ENCODE measurements around the gene MRPS6. TPM values are rescaled to one million over a fixed set of nuclear protein-coding genes. Genes with fewer than 3 reads are reported as not detected.

Gene MRPS6
- total and polyA plus RNA-seq, 10 of the 15 experiments (the other 5 are each of a cell fraction or from before 2014, with no cell fraction given): 32.5 to 232 (median 90.3) TPM

DNA sequence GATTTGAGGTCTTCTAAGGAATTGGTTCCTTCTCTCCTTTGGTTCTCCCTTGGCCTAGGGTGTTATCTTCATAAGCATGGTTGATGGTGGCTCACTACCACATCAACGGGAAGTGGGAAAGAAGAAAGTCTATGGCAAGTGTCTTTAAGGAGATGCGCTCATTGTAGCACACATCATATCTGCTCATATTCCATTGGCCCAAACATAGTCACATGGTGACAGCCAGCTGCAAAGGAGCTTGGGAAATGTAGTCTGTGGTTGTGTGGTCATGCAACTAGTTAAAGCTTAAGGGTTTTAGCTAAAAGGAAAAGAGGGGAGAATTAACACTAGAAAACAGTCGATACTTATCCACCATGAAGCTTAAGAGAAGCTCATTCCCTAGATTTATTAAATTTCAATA, 11.4 kb upstream of the MRPS6 start:
- Histone ChIP-seq H3K9ac (ENCODE audit: control insufficient read depth, insufficient read depth, low read length) (no peak overlapping the region), H3K9me3 (replicated peaks; ENCODE audit: control insufficient read depth, insufficient read depth, low read length) (no peaks in the 10 kb centered on the region; the same call in 2 of the 3 replicates), H3K79me2 (ENCODE audit: control insufficient read depth, insufficient read depth, low read length) (no peaks in the 10 kb centered on the region), H3K36me3 (ENCODE audit: control insufficient read depth in 2 of 2, insufficient read depth in 2 of 2, low read length in 1 of 2) (no peaks in the 10 kb centered on the region), H3K4me3 (no peak overlapping the region), H3K27ac (ENCODE audit: control insufficient read depth, insufficient read depth) (no peak overlapping the region), H3K4me2 (ENCODE audit: control insufficient read depth, insufficient read depth) (no peak overlapping the region), H2AFZ (ENCODE audit: control insufficient read depth, low read depth, low read length) (no peak overlapping the region), H3K27me3 (replicated peaks in 1 of 2; ENCODE audit: control insufficient read depth in 2 of 2, insufficient read depth in 2 of 2, low read length in 1 of 2) (no peaks in the 10 kb centered on the region), H4K20me1 (ENCODE audit: control insufficient read depth, insufficient read depth) (no peaks in the 10 kb centered on the region), H3K4me1 (ENCODE audit: control insufficient read depth, insufficient read depth, low read length) (no peaks in the 10 kb centered on the region)
- ChIA-PET POLR2A (no interaction called here), RAD21 (ENCODE audit: unreplicated experiment) (no interaction called here), CTCF (no interaction called here), SMC1A (ENCODE audit: uncharacterized antibody, unreplicated experiment) (interaction anchor here (0.7 to 1.2 kb wide), 2 partner anchors 42 to 45 kb away, joined by 3 to 4 read pairs; no protein-coding TSS in a partner anchor)
- in situ Hi-C loops (cut with MboI): no loop called here
- FAIRE-seq (peak; percentile 54), DNase-seq (ENCODE audit: low read depth, low spot score) (no peak), ATAC-seq (peak; percentile 81)
- BruUV-seq (replicated peaks): no TSS peak
- intact Hi-C loops (cut with micrococcal nuclease; ENCODE audit: unreplicated experiment): no loop called here
- 48% methylated on average over 3 of the region's 3 CpGs for WGBS (ENCODE audit: insufficient coverage, insufficient replicate concordance, low lambda C conversion rate, missing lambda C conversion rate)
- no peak for TF ChIP-seq PML (IDR thresholded peaks at IDR 0.05; ENCODE audit: low read length)
- TF ChIP-seq RUNX3 (IDR thresholded peaks at IDR 0.05; ENCODE audit: low read length): peak; percentile 33; the same call in 1 of the 2 replicates
- TF ChIP-seq, protein P1, sequence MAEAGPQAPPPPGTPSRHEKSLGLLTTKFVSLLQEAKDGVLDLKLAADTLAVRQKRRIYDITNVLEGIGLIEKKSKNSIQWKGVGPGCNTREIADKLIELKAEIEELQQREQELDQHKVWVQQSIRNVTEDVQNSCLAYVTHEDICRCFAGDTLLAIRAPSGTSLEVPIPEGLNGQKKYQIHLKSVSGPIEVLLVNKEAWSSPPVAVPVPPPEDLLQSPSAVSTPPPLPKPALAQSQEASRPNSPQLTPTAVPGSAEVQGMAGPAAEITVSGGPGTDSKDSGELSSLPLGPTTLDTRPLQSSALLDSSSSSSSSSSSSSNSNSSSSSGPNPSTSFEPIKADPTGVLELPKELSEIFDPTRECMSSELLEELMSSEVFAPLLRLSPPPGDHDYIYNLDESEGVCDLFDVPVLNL (IDR thresholded peaks at IDR 0.05; ENCODE audit: low read depth, low read length): no peak
- no peak for TF ChIP-seq SMAD5 (IDR thresholded peaks at IDR 0.05; ENCODE audit: low read depth)
- no peak for TF ChIP-seq TAF1 (IDR thresholded peaks at IDR 0.05; ENCODE audit: borderline replicate concordance, low read depth, low read length)
- no peak for TF ChIP-seq HDAC6 (IDR thresholded peaks at IDR 0.05; ENCODE audit: unreplicated experiment)
- no peak for TF ChIP-seq POLR2AphosphoS5 (IDR thresholded peaks at IDR 0.05; ENCODE audit: low read length)
- TF ChIP-seq HDAC2 (IDR thresholded peaks at IDR 0.05): no peak
- no peak for TF ChIP-seq MTA2 (IDR thresholded peaks at IDR 0.05; ENCODE audit: low read depth)
- TF ChIP-seq, protein P2, sequence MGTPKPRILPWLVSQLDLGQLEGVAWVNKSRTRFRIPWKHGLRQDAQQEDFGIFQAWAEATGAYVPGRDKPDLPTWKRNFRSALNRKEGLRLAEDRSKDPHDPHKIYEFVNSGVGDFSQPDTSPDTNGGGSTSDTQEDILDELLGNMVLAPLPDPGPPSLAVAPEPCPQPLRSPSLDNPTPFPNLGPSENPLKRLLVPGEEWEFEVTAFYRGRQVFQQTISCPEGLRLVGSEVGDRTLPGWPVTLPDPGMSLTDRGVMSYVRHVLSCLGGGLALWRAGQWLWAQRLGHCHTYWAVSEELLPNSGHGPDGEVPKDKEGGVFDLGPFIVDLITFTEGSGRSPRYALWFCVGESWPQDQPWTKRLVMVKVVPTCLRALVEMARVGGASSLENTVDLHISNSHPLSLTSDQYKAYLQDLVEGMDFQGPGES (IDR thresholded peaks at IDR 0.05): no peak
- TF ChIP-seq, protein P3, sequence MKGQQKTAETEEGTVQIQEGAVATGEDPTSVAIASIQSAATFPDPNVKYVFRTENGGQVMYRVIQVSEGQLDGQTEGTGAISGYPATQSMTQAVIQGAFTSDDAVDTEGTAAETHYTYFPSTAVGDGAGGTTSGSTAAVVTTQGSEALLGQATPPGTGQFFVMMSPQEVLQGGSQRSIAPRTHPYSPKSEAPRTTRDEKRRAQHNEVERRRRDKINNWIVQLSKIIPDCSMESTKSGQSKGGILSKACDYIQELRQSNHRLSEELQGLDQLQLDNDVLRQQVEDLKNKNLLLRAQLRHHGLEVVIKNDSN (IDR thresholded peaks at IDR 0.05; ENCODE audit: borderline replicate concordance, extremely low read length, insufficient read depth, low read depth, low read length): peak; percentile 60
- no peak for TF ChIP-seq KDM1A (IDR thresholded peaks at IDR 0.05; ENCODE audit: borderline replicate concordance)
- no peak for TF ChIP-seq RELA (IDR thresholded peaks at IDR 0.05; ENCODE audit: borderline replicate concordance, partially characterized antibody)
- no peak for TF ChIP-seq ASH2L (IDR thresholded peaks at IDR 0.05; ENCODE audit: borderline replicate concordance, low read depth)
- no peak for TF ChIP-seq ZNF274 (IDR thresholded peaks at IDR 0.05; ENCODE audit: insufficient read depth, insufficient read length)
- TF ChIP-seq, protein P4, sequence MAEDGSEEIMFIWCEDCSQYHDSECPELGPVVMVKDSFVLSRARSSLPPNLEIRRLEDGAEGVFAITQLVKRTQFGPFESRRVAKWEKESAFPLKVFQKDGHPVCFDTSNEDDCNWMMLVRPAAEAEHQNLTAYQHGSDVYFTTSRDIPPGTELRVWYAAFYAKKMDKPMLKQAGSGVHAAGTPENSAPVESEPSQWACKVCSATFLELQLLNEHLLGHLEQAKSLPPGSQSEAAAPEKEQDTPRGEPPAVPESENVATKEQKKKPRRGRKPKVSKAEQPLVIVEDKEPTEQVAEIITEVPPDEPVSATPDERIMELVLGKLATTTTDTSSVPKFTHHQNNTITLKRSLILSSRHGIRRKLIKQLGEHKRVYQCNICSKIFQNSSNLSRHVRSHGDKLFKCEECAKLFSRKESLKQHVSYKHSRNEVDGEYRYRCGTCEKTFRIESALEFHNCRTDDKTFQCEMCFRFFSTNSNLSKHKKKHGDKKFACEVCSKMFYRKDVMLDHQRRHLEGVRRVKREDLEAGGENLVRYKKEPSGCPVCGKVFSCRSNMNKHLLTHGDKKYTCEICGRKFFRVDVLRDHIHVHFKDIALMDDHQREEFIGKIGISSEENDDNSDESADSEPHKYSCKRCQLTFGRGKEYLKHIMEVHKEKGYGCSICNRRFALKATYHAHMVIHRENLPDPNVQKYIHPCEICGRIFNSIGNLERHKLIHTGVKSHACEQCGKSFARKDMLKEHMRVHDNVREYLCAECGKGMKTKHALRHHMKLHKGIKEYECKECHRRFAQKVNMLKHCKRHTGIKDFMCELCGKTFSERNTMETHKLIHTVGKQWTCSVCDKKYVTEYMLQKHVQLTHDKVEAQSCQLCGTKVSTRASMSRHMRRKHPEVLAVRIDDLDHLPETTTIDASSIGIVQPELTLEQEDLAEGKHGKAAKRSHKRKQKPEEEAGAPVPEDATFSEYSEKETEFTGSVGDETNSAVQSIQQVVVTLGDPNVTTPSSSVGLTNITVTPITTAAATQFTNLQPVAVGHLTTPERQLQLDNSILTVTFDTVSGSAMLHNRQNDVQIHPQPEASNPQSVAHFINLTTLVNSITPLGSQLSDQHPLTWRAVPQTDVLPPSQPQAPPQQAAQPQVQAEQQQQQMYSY (CRISPR knock-in tag; IDR thresholded peaks at IDR 0.05): no peak
- no peak for TF ChIP-seq SREBF2 (IDR thresholded peaks at IDR 0.05; ENCODE audit: low read length)
- no peak for TF ChIP-seq STAT3 (IDR thresholded peaks at IDR 0.05; ENCODE audit: low read depth, low read length)
- no peak for TF ChIP-seq WRNIP1 (IDR thresholded peaks at IDR 0.05; ENCODE audit: borderline replicate concordance, low read depth, low read length)

Data from GM12878 (cell line).